Measurements from ENCODE around the gene TMEM174.
"Not testable (repeated sequence)": the region's sequence is repeated elsewhere in the genome, so short reads cannot be mapped to it uniquely, and the experiment has no call there.

The TMEM174 gene

GRCh38 chr5:73193592-73193991 is 20.6 kb downstream of the TMEM174 start:
- DNase-seq, result no peak
- TF ChIP-seq GATA1 (IDR thresholded peaks at IDR 0.05; ENCODE audit: low read depth, low read length), result no peak
- TF ChIP-seq POLR2A (IDR thresholded peaks at IDR 0.05; ENCODE audit: low read length), result no peak

GRCh38 chr5:73196201-73196600 is 23.2 kb downstream of the TMEM174 start:
- no peak for TF ChIP-seq GATA1 (IDR thresholded peaks at IDR 0.05; ENCODE audit: low read depth, low read length)
- no peak for TF ChIP-seq POLR2A (IDR thresholded peaks at IDR 0.05; ENCODE audit: low read length)
- no peak for DNase-seq

GRCh38 chr5:73197637-73198257 is 24.8 kb downstream of the TMEM174 start:
- TF ChIP-seq GATA1 (IDR thresholded peaks at IDR 0.05; ENCODE audit: low read depth, low read length), result no peak
- DNase-seq, result no peak

GRCh38 chr5:73198833-73199592 is 26.0 kb downstream of the TMEM174 start:
- DNase-seq, result no peak

GRCh38 chr5:73199671-73200070 is 26.7 kb downstream of the TMEM174 start:
- no peak for TF ChIP-seq GATA1 (IDR thresholded peaks at IDR 0.05; ENCODE audit: low read depth, low read length)
- no peak for TF ChIP-seq POLR2A (IDR thresholded peaks at IDR 0.05; ENCODE audit: low read length)
- DNase-seq, result no peak

More at GRCh38 chr5:73198833-73199592, 26.0 kb downstream of the TMEM174 start:
- TF ChIP-seq GATA1 (IDR thresholded peaks at IDR 0.05; ENCODE audit: low read depth, low read length), result no peak
- TF ChIP-seq POLR2A (IDR thresholded peaks at IDR 0.05; ENCODE audit: low read length), result no peak

- peak; percentile 83 to 86 for DNase-seq
Measured at GRCh38 chr5:73201547-73202513, 28.8 kb downstream of the TMEM174 start.

GRCh38 chr5:73204332-73204731 is 31.3 kb downstream of the TMEM174 start:
- DNase-seq, result no peak
- TF ChIP-seq POLR2A (IDR thresholded peaks at IDR 0.05; ENCODE audit: low read length), result no peak
- no peak for TF ChIP-seq GATA1 (IDR thresholded peaks at IDR 0.05; ENCODE audit: low read depth, low read length)

More at GRCh38 chr5:73201547-73202513, 28.8 kb downstream of the TMEM174 start:
- TF ChIP-seq GATA1 (IDR thresholded peaks at IDR 0.05; ENCODE audit: low read depth, low read length) (no peak), POLR2A (IDR thresholded peaks at IDR 0.05; ENCODE audit: low read length) (no peak)

GRCh38 chr5:73204733-73205132 is 31.7 kb downstream of the TMEM174 start:
- DNase-seq, result no peak
- TF ChIP-seq POLR2A (IDR thresholded peaks at IDR 0.05; ENCODE audit: low read length) (no peak), GATA1 (IDR thresholded peaks at IDR 0.05; ENCODE audit: low read depth, low read length) (no peak)

GRCh38 chr5:73205305-73205704 is 32.3 kb downstream of the TMEM174 start:
- TF ChIP-seq POLR2A (IDR thresholded peaks at IDR 0.05; ENCODE audit: low read length) (no peak), GATA1 (IDR thresholded peaks at IDR 0.05; ENCODE audit: low read depth, low read length) (no peak)
- DNase-seq, result no peak

GRCh38 chr5:73207239-73207638 is 34.2 kb downstream of the TMEM174 start:
- not testable (repeated sequence) for DNase-seq

- not testable (repeated sequence) for DNase-seq
Measured at GRCh38 chr5:73209075-73209474, 36.1 kb downstream of the TMEM174 start.

GRCh38 chr5:73212693-73213092 is 39.7 kb downstream of the TMEM174 start:
- not testable (repeated sequence) for DNase-seq

- TF ChIP-seq POLR2A (IDR thresholded peaks at IDR 0.05; ENCODE audit: low read length), result no peak
- DNase-seq, result no peak
Measured at GRCh38 chr5:73213566-73213998, 40.6 kb downstream of the TMEM174 start.

GRCh38 chr5:73214306-73214705 is 41.3 kb downstream of the TMEM174 start:
- TF ChIP-seq GATA1 (IDR thresholded peaks at IDR 0.05; ENCODE audit: low read depth, low read length), result no peak
- TF ChIP-seq POLR2A (IDR thresholded peaks at IDR 0.05; ENCODE audit: low read length), result no peak

More at GRCh38 chr5:73214306-73214705, 41.3 kb downstream of the TMEM174 start:
- DNase-seq, result no peak

Data from erythroblast (primary cell).